Measurements from ENCODE around the gene EXOC2. TPM values are rescaled to one million over a fixed set of nuclear protein-coding genes. Genes with fewer than 3 reads are reported as not detected.

EXOC2 gene
- total RNA-seq, 1 experiment from 2014 or later = 24.5 TPM

DNA sequence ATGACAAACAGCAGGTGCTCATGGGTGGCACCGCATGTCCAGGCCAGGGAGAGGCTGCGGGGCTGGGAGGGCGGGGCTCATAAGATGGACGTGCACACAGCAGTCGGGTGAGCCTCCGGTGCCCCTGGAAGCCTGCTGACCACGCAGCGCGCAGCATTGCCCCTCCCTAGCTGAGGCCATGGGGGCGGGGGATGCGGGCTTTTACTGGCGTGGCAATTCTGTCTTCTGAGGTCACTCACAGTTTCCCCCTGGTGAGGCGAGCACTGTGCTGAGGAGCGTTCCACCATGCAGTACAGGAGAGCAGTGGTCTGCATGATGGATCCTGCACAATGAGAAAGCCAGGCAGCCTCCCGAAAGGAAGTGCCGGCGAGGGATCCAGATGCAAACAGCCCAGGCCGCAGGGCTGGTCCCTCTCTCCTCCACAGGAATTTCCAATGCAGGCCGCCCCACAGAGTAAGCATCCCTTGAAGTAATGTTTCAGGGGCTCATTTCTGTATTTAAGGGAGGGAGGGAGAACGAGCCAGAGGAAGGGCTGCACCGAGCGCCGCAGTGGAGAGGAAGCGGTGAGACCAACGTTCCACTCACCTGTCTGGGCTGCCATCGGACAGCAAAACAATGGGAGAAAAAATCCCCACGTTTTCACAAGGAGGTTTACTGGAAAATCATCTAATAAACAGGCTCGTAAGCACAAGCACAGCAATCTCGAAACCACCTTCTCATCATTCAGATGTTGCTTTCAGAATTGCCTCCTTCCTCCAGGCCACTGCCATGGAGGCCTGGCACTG is 245.4 kb downstream of the EXOC2 start:
- Histone ChIP-seq H3K27me3 (ENCODE audit: insufficient read depth, low read length) (no peaks in the 10 kb centered on the region), H3K4me2 (ENCODE audit: low read length) (no peak overlapping the region)

More for the DNA sequence above, 245.4 kb downstream of the EXOC2 start:
- ATAC-seq (no peak; the same call in 1 of the 2 replicates), DNase-seq (ENCODE audit: low read depth, low spot score) (no peak)
- Histone ChIP-seq H3K4me1 (ENCODE audit: control insufficient read depth in 1 of 2, insufficient read depth in 2 of 2, low read length in 2 of 2) (peaks cover 0 to 7% of the 10 kb centered on the region in 2 experiments; a peak in 1 of 4 replicates), H4K20me1 (ENCODE audit: insufficient read depth) (no peaks in the 10 kb centered on the region), H3K9me3 (ENCODE audit: control insufficient read depth in 1 of 2, insufficient read depth in 1 of 2, low read depth in 1 of 2, low read length in 2 of 2) (no peaks in the 10 kb centered on the region), H3K4me3 (replicated peaks in 1 of 2; ENCODE audit: low read depth in 1 of 2, low read length in 2 of 2) (no peak overlapping the region), H3K27ac (ENCODE audit: low read depth, low read length) (no peak overlapping the region), H3K9ac (ENCODE audit: low read length) (no peak overlapping the region), H3K79me2 (ENCODE audit: insufficient read depth, low read length) (no peaks in the 10 kb centered on the region), H3K36me3 (ENCODE audit: control insufficient read depth in 1 of 2, insufficient read depth in 2 of 2, low read length in 2 of 2) (no peaks in the 10 kb centered on the region), H2AFZ (ENCODE audit: low read depth, low read length, poor library complexity, severe bottlenecking) (no peak overlapping the region), H3K9me2 (ENCODE audit: insufficient read depth) (no peaks in the 10 kb centered on the region)
- no peak for TF ChIP-seq SRF (IDR thresholded peaks at IDR 0.05; ENCODE audit: low read depth)
- no peak for TF ChIP-seq SIN3A (IDR thresholded peaks at IDR 0.05; ENCODE audit: low read depth)
- TF ChIP-seq, protein P1, sequence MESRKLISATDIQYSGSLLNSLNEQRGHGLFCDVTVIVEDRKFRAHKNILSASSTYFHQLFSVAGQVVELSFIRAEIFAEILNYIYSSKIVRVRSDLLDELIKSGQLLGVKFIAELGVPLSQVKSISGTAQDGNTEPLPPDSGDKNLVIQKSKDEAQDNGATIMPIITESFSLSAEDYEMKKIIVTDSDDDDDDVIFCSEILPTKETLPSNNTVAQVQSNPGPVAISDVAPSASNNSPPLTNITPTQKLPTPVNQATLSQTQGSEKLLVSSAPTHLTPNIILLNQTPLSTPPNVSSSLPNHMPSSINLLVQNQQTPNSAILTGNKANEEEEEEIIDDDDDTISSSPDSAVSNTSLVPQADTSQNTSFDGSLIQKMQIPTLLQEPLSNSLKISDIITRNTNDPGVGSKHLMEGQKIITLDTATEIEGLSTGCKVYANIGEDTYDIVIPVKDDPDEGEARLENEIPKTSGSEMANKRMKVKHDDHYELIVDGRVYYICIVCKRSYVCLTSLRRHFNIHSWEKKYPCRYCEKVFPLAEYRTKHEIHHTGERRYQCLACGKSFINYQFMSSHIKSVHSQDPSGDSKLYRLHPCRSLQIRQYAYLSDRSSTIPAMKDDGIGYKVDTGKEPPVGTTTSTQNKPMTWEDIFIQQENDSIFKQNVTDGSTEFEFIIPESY (IDR thresholded peaks at IDR 0.05; ENCODE audit: extremely low read depth, insufficient replicate concordance, low read length) = no peak
- no peak for TF ChIP-seq CBX3 (IDR thresholded peaks at IDR 0.05; ENCODE audit: low read depth)
- TF ChIP-seq, protein P2, sequence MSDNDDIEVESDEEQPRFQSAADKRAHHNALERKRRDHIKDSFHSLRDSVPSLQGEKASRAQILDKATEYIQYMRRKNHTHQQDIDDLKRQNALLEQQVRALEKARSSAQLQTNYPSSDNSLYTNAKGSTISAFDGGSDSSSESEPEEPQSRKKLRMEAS (IDR thresholded peaks at IDR 0.05) = no peak
- no peak for TF ChIP-seq ZFX (IDR thresholded peaks at IDR 0.05)
- no peak for TF ChIP-seq EGR1 (IDR thresholded peaks at IDR 0.05; ENCODE audit: low read depth)
- TF ChIP-seq ZNF274 (IDR thresholded peaks at IDR 0.05; ENCODE audit: low read depth, low read length) = no peak
- TF ChIP-seq FOSL1 (IDR thresholded peaks at IDR 0.05; ENCODE audit: low read depth) = no peak
- no TSS peak for BruUV-seq (replicated peaks)
- POLR2A ChIA-PET = no interaction called here
- intact Hi-C loops (cut with micrococcal nuclease) = no loop called here
- CTCF ChIA-PET = no interaction called here
- RAD21 ChIA-PET (ENCODE audit: low non-redundant PET in 1 of 2, low total read pairs in 2 of 2, uncharacterized antibody in 2 of 2, unreplicated experiment in 2 of 2) = no interaction called here

All from HCT116 (cell line).